Superior temporal gyrus (tissue), 1 donor: Measurements from ENCODE around the gene LSS.

Source experiments
- DNase-seq: peaks from one replicate; pipeline ENCODE4 v3.0.0-alpha.2; 2016; ENCODE audit errors: extremely low spot score

Gene LSS

DNA sequence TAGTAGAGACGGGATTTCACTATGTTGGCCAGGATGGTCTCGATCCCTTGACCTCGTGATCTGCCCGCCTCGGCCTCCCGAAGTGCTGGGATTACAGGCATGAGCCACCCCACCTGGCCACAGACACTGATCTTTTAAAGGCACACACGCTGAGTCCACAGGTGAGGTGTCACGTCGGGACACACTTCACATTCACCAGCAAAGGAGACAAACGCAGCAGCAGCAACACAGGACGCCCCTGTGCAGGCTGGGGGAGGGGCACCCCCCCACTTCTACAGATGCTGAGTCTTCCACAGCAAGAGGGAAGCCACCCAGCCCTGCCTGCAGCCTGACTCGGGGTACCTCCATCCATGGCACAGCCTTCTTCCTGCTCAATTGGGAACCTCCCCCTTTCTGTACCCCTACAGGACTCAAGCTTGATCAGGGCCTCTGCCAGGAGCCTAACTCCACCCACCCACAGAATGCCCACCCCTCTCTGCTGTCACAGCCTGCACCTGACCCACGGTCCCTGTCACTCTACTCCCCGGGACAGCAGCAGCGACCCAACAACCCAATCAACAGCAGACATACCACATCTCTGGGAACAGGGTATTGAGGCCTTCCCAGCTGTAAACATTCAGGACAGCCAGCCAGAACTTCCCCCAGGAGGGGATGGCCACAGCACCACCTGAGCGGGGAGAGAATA is 9.5 kb downstream of the LSS start:
- DNase-seq: no peak

DNA sequence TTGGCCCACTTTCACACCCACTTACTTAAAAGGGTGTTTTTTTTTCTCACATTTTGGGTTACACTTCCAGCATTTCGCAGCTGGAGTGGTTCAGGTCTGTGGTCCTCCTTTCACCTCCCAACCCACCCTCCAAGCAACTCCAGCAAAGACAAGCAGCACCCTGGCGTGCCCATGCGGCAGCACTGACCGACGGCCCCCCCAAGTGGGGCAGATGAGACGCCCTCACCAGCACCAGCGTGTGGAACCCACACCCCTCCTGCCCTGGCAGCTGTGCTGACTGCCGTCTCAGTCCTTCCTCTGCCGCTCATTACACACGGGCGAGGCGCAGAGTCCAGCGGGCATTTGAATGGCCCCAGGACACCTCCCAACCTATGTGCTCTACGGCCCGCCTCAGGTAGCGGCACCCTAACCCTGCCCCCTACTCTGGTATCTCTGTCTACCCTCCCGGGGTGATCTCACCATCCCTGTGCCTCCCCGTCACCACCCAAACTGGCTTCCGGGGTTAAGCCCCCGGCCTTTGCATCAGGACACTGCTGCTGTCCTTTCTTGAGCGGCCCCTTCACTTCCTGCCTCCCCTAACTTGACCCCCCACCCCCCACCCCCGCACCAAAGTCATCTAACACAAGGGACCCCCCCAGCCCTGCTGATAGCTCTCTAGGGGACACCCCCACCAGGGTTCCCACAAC is 10.9 kb downstream of the LSS start:
- no peak for DNase-seq

DNA sequence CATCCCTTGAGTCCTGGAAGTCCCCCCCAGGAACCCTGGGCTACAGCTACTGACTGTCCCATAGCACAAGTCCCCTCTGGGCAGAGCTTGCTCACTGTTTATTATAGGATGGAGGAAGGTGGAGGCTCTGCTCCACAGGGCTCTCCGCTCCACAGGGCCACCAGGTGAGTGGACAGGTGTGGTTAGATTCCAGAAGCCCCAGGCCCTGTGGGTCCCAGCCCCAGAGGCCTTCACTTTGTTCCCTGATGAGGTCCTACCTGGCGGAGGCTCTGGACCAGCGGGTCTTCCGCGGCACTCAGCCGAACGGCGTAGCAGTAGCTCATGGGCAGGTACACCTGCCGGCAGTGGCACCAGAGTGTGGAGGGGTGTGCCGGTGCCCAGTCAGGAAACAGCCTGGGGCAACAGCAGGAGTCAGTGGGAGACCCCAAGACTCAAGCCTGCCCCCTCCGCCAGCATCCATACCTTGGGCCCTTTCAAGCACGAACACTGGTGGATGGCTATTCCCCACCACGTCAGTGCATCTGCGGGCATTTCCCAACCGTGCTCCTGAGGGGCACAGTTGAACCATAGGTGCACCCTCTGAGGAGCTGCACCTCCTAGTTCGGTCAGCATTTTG is 12.3 kb downstream of the LSS start:
- DNase-seq: no peak

DNA sequence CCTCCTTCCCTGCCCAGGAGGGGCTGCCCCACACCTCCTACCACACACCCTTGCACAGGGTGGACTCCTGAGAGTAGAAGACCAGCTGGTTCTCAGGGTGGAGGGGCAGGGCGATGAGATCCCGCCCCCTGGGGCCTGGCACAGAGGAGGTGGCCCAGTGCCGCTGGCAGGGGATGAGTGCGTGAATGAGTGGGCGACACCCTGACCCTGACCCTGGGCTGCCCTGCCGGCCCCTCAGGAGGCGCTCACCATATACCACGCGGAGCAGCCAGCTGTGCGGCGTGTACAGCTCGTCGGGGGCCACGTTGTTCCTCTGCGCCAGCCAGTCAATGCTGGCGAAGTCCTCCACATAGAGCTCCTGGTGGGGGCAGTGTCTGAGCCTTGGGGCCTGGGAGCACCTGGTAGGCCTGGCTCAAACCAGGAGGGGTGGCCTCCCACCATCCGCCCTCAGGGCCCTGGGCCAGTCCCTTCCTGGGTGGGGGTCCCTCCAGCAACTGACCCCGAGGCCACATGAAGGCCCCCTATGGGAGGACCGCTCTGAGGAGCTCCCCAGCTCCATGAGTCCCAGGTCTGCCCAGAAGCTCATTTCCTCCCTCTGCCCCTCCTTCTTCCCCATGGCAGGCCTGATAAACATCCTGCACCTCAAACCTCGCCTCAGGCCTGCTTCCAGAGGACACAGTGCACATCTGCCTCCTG is 13.0 kb downstream of the LSS start:
- no peak for DNase-seq

DNA sequence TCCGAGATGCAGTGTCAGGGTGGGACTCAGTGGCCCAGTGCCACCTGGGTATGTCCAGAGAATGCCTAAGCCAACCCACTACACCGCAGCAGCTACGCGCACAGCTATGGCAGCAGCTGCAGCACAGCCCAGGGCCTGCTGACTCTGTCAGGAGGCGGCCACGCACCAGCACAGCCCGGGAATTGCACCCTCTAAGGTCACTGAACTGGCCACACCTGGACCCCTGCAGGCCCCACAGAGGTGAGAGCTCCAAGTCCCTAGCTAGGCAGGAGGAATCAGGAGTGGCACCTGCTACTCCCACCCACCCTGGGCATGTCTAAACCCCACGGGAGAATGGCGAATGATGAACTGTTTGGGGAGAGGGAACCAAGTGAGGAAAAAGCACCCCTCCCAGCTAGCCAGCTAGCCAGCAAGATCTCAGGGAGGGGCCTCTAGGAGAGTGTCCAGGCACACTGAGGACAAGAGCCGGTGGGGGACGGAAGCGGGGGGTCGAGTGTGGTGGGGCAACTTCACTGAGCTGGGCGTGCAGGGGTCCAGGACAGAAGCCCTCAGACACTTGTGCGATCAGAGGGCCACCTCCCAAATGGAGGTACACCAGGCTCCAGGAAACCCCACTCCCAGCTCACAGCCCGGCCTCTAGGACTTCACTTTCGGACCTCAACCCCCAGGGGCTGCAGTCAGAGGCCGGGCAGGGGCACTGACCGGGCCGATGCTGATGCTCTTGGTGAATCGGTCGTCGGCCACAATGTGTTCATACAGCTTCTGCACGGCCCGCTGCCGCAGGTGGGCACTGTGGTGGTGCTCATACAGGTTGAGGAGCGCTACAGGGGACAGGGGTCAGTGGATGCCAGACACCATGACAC is 13.9 kb downstream of the LSS start:
- no peak for DNase-seq

DNA sequence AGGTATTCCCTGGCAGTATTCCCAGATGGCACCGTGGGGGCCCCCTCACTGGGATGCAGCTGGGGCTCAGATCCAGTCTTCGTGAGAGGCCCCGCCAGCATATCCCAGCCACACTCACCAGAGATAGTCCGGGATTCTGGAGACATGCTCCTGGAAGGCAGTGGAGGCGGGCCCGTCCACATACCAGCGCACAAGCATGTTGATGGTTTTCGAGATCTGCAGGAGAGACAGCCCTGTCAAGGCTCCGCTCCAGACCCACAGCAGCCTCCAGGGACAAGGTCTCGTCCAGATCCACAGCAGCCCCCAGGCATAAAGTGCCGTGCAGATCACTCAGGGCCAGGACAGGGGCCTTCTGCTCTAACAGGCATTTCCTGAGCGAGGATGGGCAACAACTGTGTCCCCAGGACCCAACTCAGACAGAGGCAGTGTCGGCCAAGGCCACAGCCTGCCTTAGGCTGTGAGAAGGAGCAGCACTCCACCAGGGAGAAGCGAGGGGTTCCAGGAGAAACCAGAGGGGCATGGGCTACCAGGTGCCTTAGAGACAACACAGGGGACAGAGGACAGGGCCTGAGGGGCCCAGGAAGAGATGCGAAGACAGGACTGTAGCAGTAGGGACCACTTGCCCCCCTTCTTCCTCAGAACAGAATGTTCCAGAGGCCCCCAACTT is 14.8 kb downstream of the LSS start:
- no peak for DNase-seq

DNA sequence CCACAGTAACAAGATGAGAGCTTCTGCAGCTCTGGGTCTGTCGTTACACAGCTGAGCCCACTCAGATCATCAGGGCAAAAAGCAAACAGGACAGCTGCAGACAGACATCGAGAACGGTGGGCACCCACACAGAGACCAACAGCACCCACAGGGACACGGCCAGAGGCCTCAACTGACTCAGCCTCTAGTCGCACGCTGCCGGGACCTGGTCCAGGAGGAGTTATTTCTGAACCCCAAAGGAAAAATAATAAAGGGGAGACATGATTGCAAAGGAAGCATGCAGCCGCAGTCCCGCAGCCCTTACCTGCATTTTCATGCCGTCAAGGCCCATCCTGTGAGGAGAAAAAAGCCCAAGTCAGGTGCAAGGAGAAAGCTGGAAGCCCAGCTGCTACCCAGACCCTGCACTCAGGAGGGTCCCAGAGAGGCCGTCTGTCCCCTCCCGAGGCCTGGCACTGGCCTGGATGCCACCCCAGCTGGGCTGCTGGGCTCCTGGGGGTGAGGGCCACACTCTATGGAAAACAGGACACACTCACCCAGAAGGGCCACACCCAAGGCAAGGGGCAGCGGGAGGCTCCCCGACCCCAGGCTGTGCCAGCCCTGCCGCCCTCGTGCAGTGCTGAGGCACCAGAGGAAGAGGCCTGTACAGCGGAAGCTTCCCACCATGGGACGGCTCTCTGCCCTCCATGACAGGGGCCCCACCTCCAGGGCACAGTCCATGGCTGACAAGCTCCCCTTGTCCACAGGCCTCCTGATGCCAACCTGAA is 15.7 kb downstream of the LSS start:
- DNase-seq: no peak

DNA sequence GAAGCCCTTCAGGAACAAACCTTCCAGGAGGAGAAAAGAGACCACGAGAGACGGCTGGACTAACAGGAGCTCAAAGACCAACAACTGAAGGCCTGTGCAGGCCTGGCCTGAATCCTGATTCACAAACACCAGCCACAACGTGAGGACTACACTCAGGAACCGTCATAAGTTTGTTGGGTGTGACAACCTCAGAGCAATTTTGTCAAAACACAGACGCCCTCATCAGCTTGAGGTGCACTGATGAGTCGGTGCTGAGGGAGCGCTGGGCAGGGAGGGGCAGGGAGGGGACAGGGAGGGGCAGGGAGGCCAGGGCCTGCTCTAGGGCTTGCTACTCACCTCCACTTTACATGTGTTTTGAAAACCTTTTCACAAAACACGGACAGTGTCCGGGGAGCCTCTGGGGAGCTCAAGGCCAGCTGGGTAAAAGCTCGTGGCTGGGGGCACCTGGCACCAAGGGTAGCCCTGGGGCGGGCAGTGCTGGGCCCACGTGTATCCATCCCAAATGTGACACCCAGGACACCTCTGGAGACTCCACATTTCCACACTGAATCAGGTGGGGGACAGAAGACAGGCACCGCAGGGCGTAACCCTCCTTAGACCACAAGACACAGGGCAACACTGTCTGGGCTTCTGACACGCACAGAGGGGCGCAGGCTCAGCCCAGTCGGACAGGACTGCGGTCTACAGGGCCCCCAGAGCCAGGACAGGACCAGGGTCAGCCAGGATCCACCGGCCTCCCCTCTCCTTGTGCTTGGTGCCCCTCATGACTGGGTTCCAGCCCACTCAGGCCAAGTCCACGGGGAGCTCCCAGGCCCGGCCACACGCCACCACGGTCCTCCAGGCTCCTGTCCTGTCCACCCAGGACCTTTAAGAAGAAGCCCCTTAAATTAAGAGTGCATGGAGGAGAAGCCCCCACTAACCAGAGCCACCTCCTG is 16.5 kb downstream of the LSS start:
- DNase-seq: no peak

DNA sequence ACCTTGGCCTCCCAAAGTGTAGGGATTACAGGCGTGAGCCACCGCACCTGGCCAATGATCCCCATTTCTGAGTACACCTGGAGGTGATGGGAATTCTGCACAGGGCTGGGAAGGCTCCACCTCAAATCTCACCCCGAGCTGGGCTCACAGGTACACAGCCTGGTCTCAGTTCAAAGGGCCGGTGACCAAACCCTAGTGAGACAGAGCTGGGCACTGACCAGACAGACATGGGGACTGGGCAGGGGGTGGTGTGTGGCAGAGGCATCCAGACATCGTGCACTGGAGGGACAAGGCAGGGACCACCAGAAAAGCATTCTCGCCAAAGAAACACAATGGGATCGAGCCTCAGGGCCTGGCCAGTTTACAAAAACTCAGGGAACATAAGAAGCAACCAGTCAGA is 17.2 kb downstream of the LSS start:
- no peak for DNase-seq

DNA sequence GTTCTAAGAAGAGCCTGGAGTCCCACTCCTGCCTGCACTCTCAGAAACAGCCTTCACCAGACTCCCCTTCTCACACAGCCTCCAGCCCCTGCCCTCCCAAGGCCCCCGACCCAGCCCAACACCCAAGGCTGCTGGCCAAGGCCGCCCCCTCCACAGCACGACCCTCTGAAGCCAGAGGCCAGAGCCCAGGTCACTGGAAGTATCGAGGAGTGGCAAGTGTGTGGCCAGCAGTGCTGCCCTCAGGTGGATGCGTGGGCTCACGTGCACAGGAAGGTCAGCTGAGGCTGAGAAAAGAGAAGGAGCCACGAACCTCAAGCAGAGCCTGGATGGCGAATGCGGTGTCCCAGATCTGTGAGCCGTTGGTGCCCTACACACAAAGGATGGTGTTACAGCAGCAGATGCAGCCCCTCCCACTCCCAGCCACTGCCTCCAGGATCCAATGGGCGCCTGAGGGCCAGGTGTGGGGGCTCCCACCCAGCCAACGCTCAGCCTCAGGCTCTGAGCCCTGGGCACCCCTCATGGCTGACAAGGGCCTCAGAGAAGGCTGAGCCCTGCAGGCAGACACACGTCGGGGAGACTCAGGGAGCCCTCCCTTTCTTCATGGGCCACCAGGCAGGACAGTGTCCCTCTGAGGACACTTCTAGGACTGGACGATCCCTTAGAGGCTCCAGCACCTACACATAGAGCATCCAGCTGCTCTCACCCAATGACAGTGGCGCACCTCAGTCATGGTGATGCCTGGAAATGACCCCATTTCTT is 18.0 kb downstream of the LSS start:
- DNase-seq: no peak

DNA sequence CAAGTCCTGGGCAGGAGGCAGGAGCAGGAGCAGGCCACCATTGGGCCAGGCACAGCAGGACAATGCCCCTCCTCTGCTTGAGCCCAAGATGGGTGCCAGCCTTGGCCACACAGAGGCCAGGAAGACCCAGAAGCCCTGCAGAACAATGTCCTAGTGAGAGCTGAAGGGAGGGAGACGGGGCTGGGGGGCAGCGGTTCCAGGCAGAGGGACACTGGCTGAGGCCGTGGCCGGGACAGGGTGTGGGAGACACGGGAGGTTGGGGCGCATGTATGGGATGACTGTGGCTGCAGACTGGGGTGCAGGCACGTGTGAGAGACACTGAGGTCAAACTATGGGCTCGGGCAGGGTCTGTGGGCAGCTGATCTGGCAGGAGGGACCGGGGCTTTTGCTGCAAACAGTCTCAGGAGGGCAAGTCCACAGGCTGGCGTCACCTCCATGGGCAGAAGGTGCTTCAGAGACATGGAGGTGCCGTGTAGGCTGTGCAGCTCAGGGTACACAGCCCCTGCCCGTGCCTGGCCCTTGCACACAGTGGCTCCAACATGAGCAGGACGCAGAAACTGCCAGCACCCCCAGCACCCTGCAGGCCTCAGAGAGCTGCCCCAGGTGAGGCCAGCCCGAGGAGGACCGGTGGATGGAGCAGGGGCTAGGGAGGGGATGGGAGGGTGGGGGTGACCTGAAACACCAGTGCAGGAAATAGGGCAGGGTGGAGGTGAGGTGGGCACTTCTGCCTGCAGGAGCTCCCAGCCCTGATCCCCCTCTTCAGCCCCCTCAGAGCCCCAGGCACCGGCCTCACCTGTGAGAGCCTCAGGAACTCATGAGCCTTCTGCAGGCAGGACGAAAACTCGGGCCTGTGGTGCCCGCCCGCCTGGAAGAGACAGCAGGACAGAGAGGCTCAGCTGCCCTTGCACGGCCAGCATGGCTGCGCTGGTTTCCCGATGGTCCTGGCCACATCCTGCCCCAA is 19.5 kb downstream of the LSS start:
- DNase-seq: no peak

DNA sequence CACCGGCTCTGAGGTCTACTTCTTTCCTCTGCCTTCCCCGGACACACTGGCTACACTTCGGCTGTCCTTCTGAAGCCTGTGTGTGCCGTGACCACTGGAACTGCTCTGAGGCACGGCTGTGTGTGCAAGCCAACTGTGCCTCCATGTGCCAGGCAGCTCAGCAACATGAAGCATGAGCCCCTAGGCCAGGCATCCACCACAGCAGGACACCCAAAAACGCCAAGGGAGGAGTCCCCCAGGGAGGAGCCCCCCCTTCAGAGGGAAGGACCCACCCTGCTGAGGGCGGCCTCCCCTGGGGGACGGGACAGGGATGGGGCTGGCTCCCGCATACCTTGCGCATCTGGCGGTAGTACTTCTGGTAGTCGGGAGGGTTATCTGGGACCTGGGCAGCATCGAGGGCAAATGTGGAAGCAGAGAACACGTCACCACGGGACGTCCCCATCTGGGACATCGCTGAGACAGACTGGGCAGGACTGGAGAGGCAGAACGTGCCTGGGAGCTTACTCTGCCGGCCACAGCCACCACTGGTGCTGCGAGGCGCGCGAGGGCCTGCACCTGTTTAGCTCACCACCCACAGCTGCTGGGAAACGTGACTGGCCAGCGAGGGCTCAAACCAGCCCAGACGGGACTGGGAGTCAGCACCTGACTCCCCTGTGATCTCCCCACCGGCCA is 20.5 kb downstream of the LSS start:
- DNase-seq: no peak

DNA sequence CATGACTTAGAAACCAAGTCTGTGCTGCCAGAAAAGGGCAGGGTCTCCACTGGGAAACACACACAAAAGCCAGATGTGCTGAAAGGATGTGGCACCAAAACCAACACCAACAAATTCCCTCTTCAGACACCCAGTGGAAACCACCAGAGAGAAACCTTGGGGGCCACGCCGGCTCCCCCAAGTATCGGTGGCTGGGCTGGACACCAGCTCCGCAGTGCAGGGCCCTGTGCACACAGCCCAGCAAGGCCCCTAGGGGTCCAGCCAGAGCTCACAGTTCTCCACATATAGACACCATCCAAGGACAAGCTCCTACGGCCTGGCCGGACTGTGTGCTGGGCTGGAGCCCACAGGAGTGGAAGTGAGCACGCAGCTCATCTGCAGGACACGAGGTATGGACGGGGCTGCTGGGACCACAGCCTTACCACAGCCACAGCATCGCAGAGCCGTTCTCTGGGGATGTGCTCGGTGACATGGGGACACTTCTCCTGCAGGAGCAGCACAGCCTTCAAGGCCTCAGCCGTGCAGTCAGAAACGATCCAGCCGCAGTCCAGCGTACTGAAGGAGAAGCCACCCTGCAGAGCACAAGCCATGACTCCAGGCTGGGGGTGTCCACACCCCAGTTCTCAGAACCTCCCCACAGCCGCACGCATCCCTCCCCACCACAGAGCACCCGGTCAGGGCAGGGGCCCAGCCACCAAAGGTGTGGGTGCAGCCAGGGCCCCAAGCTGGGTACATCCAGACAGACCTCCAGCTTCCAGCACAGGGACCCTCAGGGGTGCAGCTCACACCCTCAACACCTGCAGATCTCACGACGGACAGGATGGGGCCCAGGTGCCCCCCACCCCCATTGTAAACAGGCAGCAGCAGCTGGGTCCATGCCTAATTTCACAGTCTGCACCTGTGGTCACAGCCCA is 21.3 kb downstream of the LSS start:
- DNase-seq: no peak

DNA sequence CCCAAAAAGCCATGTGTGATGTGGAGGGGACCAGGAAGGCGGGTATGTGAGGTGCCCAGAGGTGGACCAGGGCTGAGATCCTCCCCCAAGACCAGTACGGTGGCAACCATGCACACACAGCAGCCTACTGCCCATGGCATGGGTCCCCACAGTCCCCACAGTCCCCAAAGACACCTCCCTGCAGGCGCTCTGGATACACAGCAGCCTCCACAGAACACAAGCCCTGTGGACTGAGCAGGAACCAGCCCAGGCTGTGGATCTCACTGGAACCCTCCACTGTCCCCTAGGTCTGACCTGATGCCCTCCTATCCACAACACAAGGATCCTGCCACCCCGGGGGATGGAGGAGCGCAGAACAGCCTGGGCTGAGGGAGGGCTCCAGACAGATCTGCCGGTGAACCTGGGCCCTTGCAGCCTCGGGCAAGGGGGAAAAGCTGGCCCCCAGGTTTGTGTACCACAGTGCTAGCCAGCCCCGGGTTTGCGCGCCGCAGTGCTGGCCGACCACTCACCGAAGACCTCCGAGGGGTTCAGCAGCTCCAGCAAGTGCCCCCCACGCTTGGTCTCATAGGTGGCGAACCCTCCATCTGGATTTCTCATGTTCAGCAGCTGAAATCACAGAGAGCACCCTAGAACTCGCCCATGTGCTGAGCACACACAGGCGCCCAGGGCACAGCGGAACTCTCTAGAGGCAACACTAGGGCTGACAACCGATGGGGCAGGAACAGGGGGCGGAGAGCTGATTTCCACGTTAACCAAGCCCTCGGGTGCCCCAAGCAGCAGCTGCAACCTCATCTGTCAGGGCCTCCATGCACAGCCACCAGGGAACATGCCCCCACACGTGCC is 22.2 kb downstream of the LSS start:
- no peak for DNase-seq

DNA sequence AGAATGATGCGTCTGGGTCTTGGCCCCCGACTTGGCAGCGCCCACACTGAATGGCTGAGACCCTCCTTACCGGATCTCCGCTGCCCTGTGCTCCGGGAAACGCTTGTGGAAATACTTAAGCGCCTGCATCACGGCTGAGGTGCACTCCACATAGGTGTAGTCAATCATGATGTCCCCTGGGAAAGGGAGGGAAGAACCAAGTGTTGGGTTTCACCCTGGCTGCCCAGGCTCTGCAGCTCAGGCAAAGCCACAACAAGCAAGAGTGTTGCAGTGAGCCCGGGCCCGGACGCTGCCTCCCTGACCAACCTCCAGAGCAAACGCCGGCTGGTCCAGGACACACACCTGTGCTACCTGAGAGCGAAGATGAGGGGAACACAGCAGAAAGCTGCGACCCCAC is 22.8 kb downstream of the LSS start:
- DNase-seq: no peak
